Left ventricle myocardium inferior (tissue), 1 donor: Measurements from ENCODE around the gene UBE2E3. TPM values are rescaled to one million over a fixed set of nuclear protein-coding genes. Genes with fewer than 3 reads are reported as not detected.

Experiments used
- DNase-seq: peaks from one replicate; pipeline ENCODE4 v3.0.0-alpha.2; 2020
- H3K27ac ChIP-seq: fragments of 200-600 bp; replicated peaks from 2 replicates; pipeline ENCODE4 v1.8.0; 2021
- H3K27me3 ChIP-seq: fragments of 200-600 bp; 2 replicates; pipeline ENCODE4 v1.8.0; 2021; ENCODE audit warnings: low read depth
- H3K36me3 ChIP-seq: fragments of 200-600 bp; 2 replicates; pipeline ENCODE4 v1.8.0; 2021
- H3K4me1 ChIP-seq: fragments of 200-600 bp; 2 replicates; pipeline ENCODE4 v1.8.0; 2021
- H3K4me3 ChIP-seq: fragments of 200-600 bp; 2 replicates; pipeline ENCODE4 v1.8.0; 2021; ENCODE audit warnings: mild to moderate bottlenecking, moderate library complexity
- H3K9me3 ChIP-seq: fragments of 200-600 bp; replicated peaks from 2 replicates; pipeline ENCODE4 v1.8.0; 2021
- CTCF ChIP-seq: fragments of 200-600 bp; IDR thresholded peaks from 2 replicates; pipeline ENCODE4 v1.8.0; 2021; ENCODE audit warnings: antibody characterized with exemption, mild to moderate bottlenecking, borderline replicate concordance
- intact Hi-C: fragments of 100-400 bp; cut with micrococcal nuclease; formaldehyde crosslinking; loops from one replicate; pipeline ENCODE4 v1.11.0; 2022
- total RNA-seq: library from RNA; stranded (reverse); fragmentation: NEBNext Ultra II Directional; extraction: Animal tissue kit (Norgen Biotek cat#: 25700); gene quantifications from one replicate; pipeline ENCODE4 v1.2.1, GENCODE V29; 2021
- donor health status: DM: no; HTN: yes; CAD: no; lungs with severe emphysema.

UBE2E3 gene
- total RNA-seq, 1 donor from 2014 or later, result 53.5 TPM

DNA sequence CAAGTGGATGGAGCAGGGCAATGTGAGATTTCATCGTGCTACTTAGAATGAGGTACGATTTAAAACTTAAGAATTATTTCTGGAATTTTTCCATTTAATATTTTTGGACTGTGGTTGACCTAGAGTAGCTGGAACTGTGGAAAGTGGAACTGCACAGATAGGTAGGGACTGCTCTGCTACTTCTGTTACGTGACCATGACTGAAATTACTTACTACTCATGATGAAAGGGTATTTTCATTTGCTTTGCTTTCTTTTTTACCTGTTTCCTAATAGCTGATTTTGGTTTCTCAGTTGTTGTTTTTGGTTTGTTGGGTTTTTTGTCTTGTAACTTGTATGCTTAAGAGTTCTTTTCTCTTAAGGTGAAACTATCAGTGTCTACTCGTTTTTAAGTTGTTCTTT lies 11.4 kb downstream of the UBE2E3 start:
- Histone ChIP-seq H3K27ac (no peak overlapping the region), H3K36me3 (no peaks in the 10 kb centered on the region), H3K9me3 (no peaks in the 10 kb centered on the region), H3K27me3 (no peaks in the 10 kb centered on the region), H3K4me1 (peaks cover 23% of the 10 kb centered on the region), H3K4me3 (no peak overlapping the region)
- DNase-seq, result no peak
- no peak for TF ChIP-seq CTCF
- intact Hi-C loops, result no loop called here

- Histone ChIP-seq H3K4me1 (peaks cover 22% of the 10 kb centered on the region), H3K36me3 (no peaks in the 10 kb centered on the region), H3K27ac (no peak overlapping the region), H3K4me3 (no peak overlapping the region), H3K27me3 (no peaks in the 10 kb centered on the region), H3K9me3 (no peaks in the 10 kb centered on the region)
- DNase-seq, result no peak
- intact Hi-C loops, result no loop called here
- no peak for TF ChIP-seq CTCF
Measured at GRCh38 chr2:180992994-180993393, 12.6 kb downstream of the UBE2E3 start.

DNA sequence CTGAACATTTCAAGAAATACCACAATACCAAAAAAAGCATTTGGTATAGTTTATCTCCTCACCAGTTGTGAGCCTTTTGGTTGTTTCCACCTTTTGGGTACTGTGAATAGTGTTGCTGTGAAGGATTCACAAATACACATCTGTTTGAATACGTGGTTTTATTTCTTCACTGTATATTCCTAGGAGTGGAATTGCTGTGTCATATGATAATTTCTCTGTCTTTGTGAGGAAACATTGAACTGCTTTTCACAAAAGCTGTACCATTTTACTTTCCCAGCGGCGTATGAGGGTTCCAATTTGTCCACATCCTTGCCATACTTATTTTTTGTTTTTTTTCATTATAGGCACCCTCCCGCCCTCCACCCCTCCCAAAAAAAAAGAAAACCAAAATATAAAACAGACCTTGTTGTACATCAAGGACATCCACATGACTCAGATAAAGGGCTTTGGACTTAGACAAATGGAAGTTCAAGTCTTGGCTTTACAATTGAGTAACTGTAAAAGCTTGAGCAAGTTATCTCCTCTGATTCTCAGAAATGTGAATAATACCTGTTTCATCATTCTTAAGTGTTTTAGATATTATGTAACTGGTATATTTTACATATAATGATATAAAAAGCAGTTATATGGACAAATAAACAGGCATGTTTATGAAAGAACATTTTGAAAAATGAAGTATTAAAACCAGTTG lies 19.0 kb downstream of the UBE2E3 start:
- intact Hi-C loops, result no loop called here

GRCh38 chr2:181004647-181005325 lies 24.4 kb downstream of the UBE2E3 start:
- intact Hi-C loops, result no loop called here
- no peak for DNase-seq
- no peak for TF ChIP-seq CTCF
- Histone ChIP-seq H3K27ac (no peak overlapping the region), H3K4me3 (no peak overlapping the region), H3K9me3 (no peaks in the 10 kb centered on the region), H3K4me1 (peaks cover 40% of the 10 kb centered on the region), H3K36me3 (no peaks in the 10 kb centered on the region), H3K27me3 (no peaks in the 10 kb centered on the region)

More for the DNA sequence above, 19.0 kb downstream of the UBE2E3 start:
- DNase-seq, result no peak
- Histone ChIP-seq H3K27me3 (no peaks in the 10 kb centered on the region), H3K4me1 (peaks cover 22% of the 10 kb centered on the region), H3K36me3 (no peaks in the 10 kb centered on the region), H3K27ac (no peak overlapping the region), H3K9me3 (no peaks in the 10 kb centered on the region), H3K4me3 (no peak overlapping the region)
- no peak for TF ChIP-seq CTCF

GRCh38 chr2:181005326-181005655 lies 24.9 kb downstream of the UBE2E3 start:
- intact Hi-C loops, result no loop called here
- Histone ChIP-seq H3K27ac (no peak overlapping the region), H3K9me3 (no peaks in the 10 kb centered on the region), H3K36me3 (no peaks in the 10 kb centered on the region), H3K27me3 (no peaks in the 10 kb centered on the region), H3K4me1 (peaks cover 40% of the 10 kb centered on the region), H3K4me3 (no peak overlapping the region)
- no peak for DNase-seq
- no peak for TF ChIP-seq CTCF
